Naive B cell (primary cell): Measurements from ENCODE around the gene GRIK4. TPM values are rescaled to one million over a fixed set of nuclear protein-coding genes. Genes with fewer than 3 reads are reported as not detected.

Source experiments
- ATAC-seq, 2 donors: fragments of 150-1000 bp; cut with Tn5 transposase; 2 replicates each; pipeline ENCODE4 v1.10.0; 2021; ENCODE audit warnings: low read depth in 2 of 2, mild to moderate bottlenecking in 2 of 2, moderate library complexity in 2 of 2
- DNase-seq: peaks from one replicate; pipeline ENCODE4 v3.0.0; 2022
- H3K27ac Mint-ChIP-seq, 6 donors: one replicate each; pipeline ENCODE4 v1.8.0; 2020 to 2022; ENCODE audit warnings: mild to moderate bottlenecking in 6 of 6, mixed read lengths in 6 of 6, moderate library complexity in 5 of 6, inconsistent platforms in 2 of 6
- H3K27me3 Mint-ChIP-seq, 3 donors: one replicate each; pipeline ENCODE4 v1.8.0; 2021 to 2022; ENCODE audit warnings: mixed read lengths in 3 of 3, mild to moderate bottlenecking in 1 of 3
- H3K36me3 Mint-ChIP-seq, 2 donors: one replicate each; pipeline ENCODE4 v1.8.0; 2020 to 2022; ENCODE audit warnings: mixed read lengths in 2 of 2, inconsistent platforms in 1 of 2, mild to moderate bottlenecking in 1 of 2
- H3K4me1 Mint-ChIP-seq, 3 donors: one replicate each; pipeline ENCODE4 v1.8.0; 2020 to 2022; ENCODE audit warnings: mixed read lengths in 3 of 3, inconsistent platforms in 1 of 3, mild to moderate bottlenecking in 1 of 3, moderate library complexity in 1 of 3
- H3K4me3 Mint-ChIP-seq, 8 donors: one replicate each; pipeline ENCODE4 v1.8.0; 2020 to 2022; ENCODE audit warnings: mild to moderate bottlenecking in 8 of 8, mixed read lengths in 8 of 8, moderate library complexity in 8 of 8, inconsistent platforms in 2 of 8
- H3K9me3 Mint-ChIP-seq, 7 donors: one replicate each; pipeline ENCODE4 v1.8.0; 2020 to 2022; ENCODE audit warnings: mixed read lengths in 7 of 7, mild to moderate bottlenecking in 5 of 7, inconsistent platforms in 2 of 7, moderate library complexity in 1 of 7
- polyA plus RNA-seq, 6 donors: library from polyadenylated mRNA; unstranded; fragments of 300-500 nt; fragmentation: Illumina TruSeq; gene quantifications; one replicate each; pipeline ENCODE4 v1.2.3, GENCODE V29; 2021; ENCODE audit warnings: low read depth in 6 of 6

The GRIK4 gene
- polyA plus RNA-seq, 6 donors from 2014 or later = 0.18 TPM; not detected in 5

DNA sequence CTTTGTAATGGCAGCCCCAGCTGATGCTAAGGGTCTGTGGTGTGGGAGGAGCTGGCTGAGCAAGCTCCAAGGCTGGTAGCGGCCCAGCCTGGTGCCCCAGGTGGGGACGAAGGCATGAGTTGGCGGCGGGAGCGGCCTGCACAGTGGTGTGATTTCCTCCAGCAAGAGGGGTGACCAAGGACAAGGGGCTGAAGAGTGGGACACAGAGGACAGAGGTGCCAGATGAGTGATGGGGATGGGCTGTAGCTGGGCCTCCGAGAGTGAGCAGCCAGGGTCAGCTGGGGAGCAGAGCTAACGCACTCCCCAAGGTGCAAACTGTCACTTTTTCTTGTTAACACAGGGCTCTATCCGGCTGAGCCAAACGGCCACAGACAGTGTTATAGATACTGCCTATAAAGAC, 283.2 kb downstream of the GRIK4 start:
- Mint-ChIP-seq H3K9me3 (no peaks in the 10 kb centered on the region), H3K36me3 (no peaks in the 10 kb centered on the region), H3K4me1 (no peaks in the 10 kb centered on the region), H3K27me3 (peaks cover 0 to 9% (median 7%) of the 10 kb centered on the region in 3 donors), H3K4me3 (no peak overlapping the region), H3K27ac (no peak overlapping the region)
- no peak for DNase-seq
- ATAC-seq = no peak

- no peak for DNase-seq
- peaks cover 0 to 9% (median 7%) of the 10 kb centered on the region in 3 donors for H3K27me3 Mint-ChIP-seq
- H3K4me3 Mint-ChIP-seq = no peak overlapping the region
Observed at GRCh38 chr11:120795185-120795584, 283.6 kb downstream of the GRIK4 start.

DNA sequence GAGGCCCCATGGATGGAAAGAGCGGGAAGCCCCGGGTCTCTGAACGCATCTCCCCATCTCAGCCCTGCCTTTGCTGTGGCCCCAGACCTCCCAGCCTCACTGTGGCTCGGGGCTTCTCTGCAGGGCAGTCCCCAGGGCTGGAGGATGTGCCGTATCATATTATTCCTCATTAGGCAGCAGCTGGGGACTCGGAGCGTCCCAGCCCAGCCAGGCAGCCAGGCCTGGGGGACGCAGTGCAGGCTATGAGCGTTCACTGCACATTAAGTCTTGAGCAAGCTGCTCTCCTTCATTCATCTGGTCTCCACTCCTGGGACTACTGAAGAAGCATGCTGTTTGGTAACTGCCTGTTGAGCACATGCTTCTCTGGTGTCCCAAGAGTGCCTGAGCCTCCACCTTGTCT, 285.6 kb downstream of the GRIK4 start:
- ATAC-seq (no peak), DNase-seq (no peak)
- Mint-ChIP-seq H3K36me3 (no peaks in the 10 kb centered on the region), H3K9me3 (no peaks in the 10 kb centered on the region), H3K27me3 (peaks cover 2 to 19% (median 16%) of the 10 kb centered on the region in 3 donors), H3K27ac (no peak overlapping the region), H3K4me3 (no peak overlapping the region), H3K4me1 (no peaks in the 10 kb centered on the region)

More at GRCh38 chr11:120795185-120795584, 283.6 kb downstream of the GRIK4 start:
- no peak overlapping the region for H3K27ac Mint-ChIP-seq
- ATAC-seq = no peak
- no peaks in the 10 kb centered on the region for H3K36me3 Mint-ChIP-seq
- H3K4me1 Mint-ChIP-seq = no peaks in the 10 kb centered on the region
- no peaks in the 10 kb centered on the region for H3K9me3 Mint-ChIP-seq

DNA sequence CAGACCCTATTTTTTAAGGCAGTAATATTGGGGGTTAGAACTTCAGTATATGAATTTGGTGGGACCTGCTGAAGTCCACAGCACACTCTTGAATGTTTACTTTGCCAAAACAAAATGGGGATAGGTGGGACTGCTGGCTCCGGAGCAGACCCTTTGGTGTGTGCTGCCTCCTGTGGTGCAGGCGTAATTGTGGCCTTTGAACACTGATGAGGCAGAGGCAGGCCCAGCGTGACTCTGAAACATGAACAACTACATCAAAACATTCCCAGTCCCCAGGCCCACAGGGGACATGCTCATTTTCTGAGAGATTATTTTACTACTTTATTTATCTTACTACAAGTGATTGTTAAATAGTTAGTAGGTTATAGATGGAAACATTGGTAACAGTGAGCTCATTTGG, 287.3 kb downstream of the GRIK4 start:
- no peaks in the 10 kb centered on the region for H3K36me3 Mint-ChIP-seq
- peak overlapping the region in 1 of 8 donors; percentile 53 for H3K4me3 Mint-ChIP-seq
- H3K4me1 Mint-ChIP-seq = peaks cover 0 to 3% (median 2%) of the 10 kb centered on the region in 3 donors

GRCh38 chr11:120800206-120800605, 288.7 kb downstream of the GRIK4 start:
- ATAC-seq = no peak
- Mint-ChIP-seq H3K27ac (no peak overlapping the region), H3K27me3 (peaks cover 16 to 28% (median 26%) of the 10 kb centered on the region in 3 donors)

More for the DNA sequence above, 287.3 kb downstream of the GRIK4 start:
- Mint-ChIP-seq H3K27me3 (peaks cover 8 to 22% (median 21%) of the 10 kb centered on the region in 3 donors), H3K9me3 (no peaks in the 10 kb centered on the region), H3K27ac (no peak overlapping the region)
- no peak for ATAC-seq
- no peak for DNase-seq

DNA sequence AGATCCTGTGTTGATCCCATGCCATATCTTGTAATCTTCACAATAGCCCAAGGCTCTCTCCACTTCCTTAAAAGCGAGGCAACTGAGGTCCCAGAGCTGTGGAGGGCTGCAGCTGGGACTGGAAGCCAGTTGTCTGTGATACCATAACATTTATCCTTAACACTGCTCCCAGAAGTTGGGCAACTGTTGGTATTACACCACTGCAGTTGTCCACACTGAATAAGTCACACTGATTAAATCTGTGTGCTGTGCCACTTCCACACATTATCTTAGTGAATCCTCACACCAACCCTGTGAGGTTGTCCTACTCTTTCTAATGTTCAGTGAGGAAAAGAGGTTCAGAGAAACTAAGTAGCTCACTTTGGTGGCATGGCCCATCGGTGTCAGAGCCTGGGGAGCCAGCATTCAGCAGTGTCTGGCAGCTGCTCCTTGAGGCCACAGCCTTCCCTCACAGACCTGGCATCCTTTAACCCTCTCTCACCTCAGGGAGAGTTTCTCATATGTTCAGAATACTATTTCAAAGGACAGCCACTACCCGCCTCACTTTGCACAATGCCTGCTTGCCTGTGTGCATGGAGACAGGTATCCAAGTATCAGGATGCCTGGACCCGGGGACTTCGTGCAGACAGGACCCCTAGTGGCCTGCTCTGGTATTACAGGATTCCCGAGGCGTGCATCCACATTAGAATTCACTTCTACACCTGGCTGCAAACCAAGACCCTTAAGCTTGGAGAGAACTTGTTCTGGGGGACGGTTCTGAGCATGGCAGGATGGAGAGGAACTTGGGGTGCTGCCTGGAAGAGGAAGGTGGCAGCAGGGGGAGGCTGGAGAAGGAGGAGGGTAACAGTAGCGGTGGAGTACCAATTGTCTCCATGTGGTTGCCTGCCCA, 290.5 kb downstream of the GRIK4 start:
- H3K4me3 Mint-ChIP-seq = no peak overlapping the region
- peak overlapping the region in 1 of 6 donors; percentile 67 for H3K27ac Mint-ChIP-seq
- H3K27me3 Mint-ChIP-seq = peaks cover 26 to 38% (median 26%) of the 10 kb centered on the region in 3 donors
- no peaks in the 10 kb centered on the region for H3K36me3 Mint-ChIP-seq
- H3K4me1 Mint-ChIP-seq = peaks cover 0 to 3% (median 2%) of the 10 kb centered on the region in 3 donors
- DNase-seq = peak; percentile 5
- ATAC-seq = no peak
- H3K9me3 Mint-ChIP-seq = no peaks in the 10 kb centered on the region

More at GRCh38 chr11:120800206-120800605, 288.7 kb downstream of the GRIK4 start:
- no peak for DNase-seq
- Mint-ChIP-seq H3K4me1 (peaks cover 0 to 3% (median 2%) of the 10 kb centered on the region in 3 donors), H3K9me3 (no peaks in the 10 kb centered on the region), H3K36me3 (no peaks in the 10 kb centered on the region), H3K4me3 (no peak overlapping the region)

- Mint-ChIP-seq H3K27ac (no peak overlapping the region), H3K9me3 (no peaks in the 10 kb centered on the region), H3K4me1 (peaks cover 0 to 6% (median 2%) of the 10 kb centered on the region in 3 donors), H3K36me3 (no peaks in the 10 kb centered on the region), H3K4me3 (no peak overlapping the region), H3K27me3 (peaks cover 19 to 45% (median 39%) of the 10 kb centered on the region in 3 donors)
- DNase-seq (no peak), ATAC-seq (no peak)
Observed at GRCh38 chr11:120805960-120806555, 294.5 kb downstream of the GRIK4 start.

DNA sequence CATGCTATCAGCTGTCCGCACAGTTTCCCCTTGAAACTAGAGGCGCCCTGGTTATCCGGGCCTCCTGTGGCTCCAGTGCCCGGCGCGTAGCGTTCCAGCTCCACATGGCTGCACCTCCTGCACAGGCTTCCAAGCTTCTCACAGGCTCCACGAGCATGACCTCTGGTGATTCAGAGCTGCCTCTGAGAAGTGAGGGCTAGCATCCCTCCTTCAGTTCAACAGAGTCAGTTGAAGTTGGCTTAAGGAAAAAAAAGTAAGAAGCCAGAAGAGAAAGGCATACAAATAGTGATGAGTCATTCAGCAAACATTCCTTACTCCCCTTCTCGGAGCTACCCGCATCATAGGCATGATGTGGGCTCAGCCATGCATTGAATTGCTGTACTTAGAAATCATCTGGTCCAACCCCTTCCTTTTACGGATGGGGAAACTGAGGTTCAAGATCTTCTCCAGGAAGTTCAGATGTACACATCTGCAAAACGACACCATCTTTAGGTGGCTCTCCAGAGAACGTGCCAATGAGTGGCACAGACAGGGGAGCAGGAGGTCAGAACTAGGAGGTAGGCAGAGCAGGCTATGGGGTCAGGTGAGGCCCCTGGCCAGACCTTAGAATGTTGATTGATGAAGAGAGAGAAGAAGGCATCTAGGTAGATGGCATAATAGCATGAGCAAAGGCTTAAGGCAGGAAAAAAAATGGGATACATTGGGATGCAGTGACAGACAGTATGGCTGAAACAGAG, 296.0 kb downstream of the GRIK4 start:
- ATAC-seq = no peak
- Mint-ChIP-seq H3K4me1 (peaks cover 0 to 4% (median 0%) of the 10 kb centered on the region in 3 donors), H3K27ac (no peak overlapping the region), H3K27me3 (peaks cover 8 to 33% (median 32%) of the 10 kb centered on the region in 3 donors), H3K36me3 (no peaks in the 10 kb centered on the region), H3K4me3 (no peak overlapping the region), H3K9me3 (no peaks in the 10 kb centered on the region)
- no peak for DNase-seq

DNA sequence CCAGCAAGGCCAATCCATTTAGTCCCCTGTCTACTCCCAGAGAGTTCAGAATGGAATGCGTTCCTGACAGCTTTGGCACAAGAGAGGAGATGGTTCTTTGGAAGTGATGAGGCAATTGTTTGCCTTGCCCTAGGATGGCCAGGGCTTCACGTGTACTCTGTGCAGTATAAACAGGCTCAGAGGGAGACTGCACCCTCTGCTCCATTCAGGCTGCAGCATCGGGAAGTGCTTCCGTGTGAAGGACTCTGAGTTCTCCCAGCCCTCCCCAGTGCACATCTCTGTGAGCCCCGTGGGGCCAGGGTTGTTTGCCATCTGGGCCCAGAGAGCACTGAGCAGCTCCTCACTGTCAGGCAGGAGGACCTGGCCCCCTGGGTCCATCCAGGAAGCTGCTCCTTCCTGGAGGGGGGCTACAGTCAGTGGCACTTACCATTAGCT, 297.1 kb downstream of the GRIK4 start:
- no peak for ATAC-seq
- H3K9me3 Mint-ChIP-seq = no peaks in the 10 kb centered on the region
- H3K4me1 Mint-ChIP-seq = peaks cover 0 to 4% (median 0%) of the 10 kb centered on the region in 3 donors
- DNase-seq = no peak
- H3K27ac Mint-ChIP-seq = no peak overlapping the region
- no peak overlapping the region for H3K4me3 Mint-ChIP-seq
- no peaks in the 10 kb centered on the region for H3K36me3 Mint-ChIP-seq
- H3K27me3 Mint-ChIP-seq = peaks cover 11 to 31% (median 31%) of the 10 kb centered on the region in 3 donors

DNA sequence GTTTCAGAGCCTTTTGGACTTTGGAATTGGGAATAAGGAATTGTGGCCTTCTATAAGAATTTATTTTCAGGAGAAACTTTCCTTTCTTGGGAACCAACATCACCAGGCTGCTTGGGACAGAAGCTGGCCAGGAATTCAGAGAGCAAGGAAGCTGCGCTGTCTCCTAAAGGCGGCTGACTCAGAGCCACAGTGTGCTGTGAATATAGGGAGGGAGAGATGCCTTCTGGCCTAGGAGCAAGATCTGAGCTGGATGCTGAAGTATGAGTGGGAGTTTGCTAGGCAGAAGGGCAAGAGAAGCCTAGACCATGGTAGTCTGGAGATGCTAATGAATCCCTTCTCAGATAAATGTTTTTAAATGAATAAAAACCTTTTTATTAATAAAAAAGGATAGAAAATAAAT, 298.7 kb downstream of the GRIK4 start:
- Mint-ChIP-seq H3K4me3 (no peak overlapping the region), H3K4me1 (peaks cover 0 to 4% (median 0%) of the 10 kb centered on the region in 3 donors), H3K27me3 (peaks cover 12 to 31% (median 31%) of the 10 kb centered on the region in 3 donors), H3K36me3 (no peaks in the 10 kb centered on the region), H3K27ac (no peak overlapping the region), H3K9me3 (no peaks in the 10 kb centered on the region)
- DNase-seq (no peak), ATAC-seq (no peak)

- H3K27me3 Mint-ChIP-seq = peaks cover 16 to 30% (median 25%) of the 10 kb centered on the region in 3 donors
- DNase-seq (no peak), ATAC-seq (no peak)
- no peak overlapping the region for H3K27ac Mint-ChIP-seq
- peaks cover 0 to 4% (median 0%) of the 10 kb centered on the region in 3 donors for H3K4me1 Mint-ChIP-seq
- no peak overlapping the region for H3K4me3 Mint-ChIP-seq
- H3K9me3 Mint-ChIP-seq = no peaks in the 10 kb centered on the region
- H3K36me3 Mint-ChIP-seq = no peaks in the 10 kb centered on the region
Observed at GRCh38 chr11:120811199-120811598, 299.7 kb downstream of the GRIK4 start.

DNA sequence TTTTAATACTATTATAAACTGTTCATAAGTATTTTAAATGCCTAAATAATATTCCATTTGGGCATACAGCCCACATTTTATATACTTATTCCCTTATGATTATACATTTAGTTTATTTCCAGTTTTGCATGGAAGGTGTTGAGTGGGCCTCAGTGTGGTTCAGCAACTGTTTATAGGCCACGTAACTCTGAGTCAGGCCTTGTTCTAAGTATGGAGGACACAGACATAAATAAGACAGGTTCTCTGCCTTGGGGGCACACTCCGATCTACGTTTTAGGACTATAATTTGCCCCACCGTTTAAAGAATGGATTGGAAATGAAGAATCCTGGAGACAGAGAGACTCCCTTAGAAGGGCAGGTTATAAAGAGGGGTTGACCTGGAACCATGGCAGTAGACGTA, 300.2 kb downstream of the GRIK4 start:
- H3K4me1 Mint-ChIP-seq = peaks cover 0 to 4% (median 0%) of the 10 kb centered on the region in 3 donors
- no peak for DNase-seq
- no peak overlapping the region for H3K4me3 Mint-ChIP-seq
- no peaks in the 10 kb centered on the region for H3K36me3 Mint-ChIP-seq
- peak overlapping the region in 1 of 6 donors; percentile 9 for H3K27ac Mint-ChIP-seq
- H3K9me3 Mint-ChIP-seq = no peaks in the 10 kb centered on the region
- no peak for ATAC-seq
- peaks cover 16 to 28% (median 22%) of the 10 kb centered on the region in 3 donors for H3K27me3 Mint-ChIP-seq
